HG03196 (cell line): ENCODE measurements around the gene GPC5.
"Not testable (repeated sequence)": the region's sequence is repeated elsewhere in the genome, so short reads cannot be mapped to it uniquely, and the experiment has no call there.

Experiments used
- ATAC-seq: cut with Tn5 transposase; IDR thresholded peaks from one replicate; pipeline ENCODE4 v1.9.1; 2021; ENCODE audit not compliant: unreplicated experiment

GPC5 gene

GRCh38 chr13:91825516-91825915 is 427.1 kb downstream of the GPC5 start:
- no peak for ATAC-seq

- no peak for ATAC-seq
Observed at GRCh38 chr13:91836553-91836952, 438.1 kb downstream of the GPC5 start.

- ATAC-seq, result no peak
Observed at GRCh38 chr13:91845612-91846011, 447.2 kb downstream of the GPC5 start.

GRCh38 chr13:91863699-91864098 is 465.3 kb downstream of the GPC5 start:
- ATAC-seq, result no peak

GRCh38 chr13:91868351-91868750 is 469.9 kb downstream of the GPC5 start:
- no peak for ATAC-seq

- ATAC-seq, result no peak
Observed at GRCh38 chr13:91878491-91878890, 480.1 kb downstream of the GPC5 start.

GRCh38 chr13:91879360-91879759 is 480.9 kb downstream of the GPC5 start:
- ATAC-seq, result no peak

GRCh38 chr13:91882918-91883317 is 484.5 kb downstream of the GPC5 start:
- ATAC-seq, result no peak

- no peak for ATAC-seq
Observed at GRCh38 chr13:91889641-91890040, 491.2 kb downstream of the GPC5 start.

- no peak for ATAC-seq
Observed at GRCh38 chr13:91891141-91891540, 492.7 kb downstream of the GPC5 start.

GRCh38 chr13:91893040-91893439 is 494.6 kb downstream of the GPC5 start:
- ATAC-seq, result no peak

GRCh38 chr13:91894316-91894715 is 495.9 kb downstream of the GPC5 start:
- no peak for ATAC-seq

- no peak for ATAC-seq
Observed at GRCh38 chr13:91896547-91896946, 498.1 kb downstream of the GPC5 start.

- not testable (repeated sequence) for ATAC-seq
Observed at GRCh38 chr13:91898986-91899385, 500.6 kb downstream of the GPC5 start.

GRCh38 chr13:91902291-91902690 is 503.9 kb downstream of the GPC5 start:
- no peak for ATAC-seq

- ATAC-seq, result peak; percentile 93
Observed at GRCh38 chr13:91904005-91904404, 505.6 kb downstream of the GPC5 start.

GRCh38 chr13:91904597-91904996 is 506.2 kb downstream of the GPC5 start:
- peak; percentile 62 for ATAC-seq

GRCh38 chr13:91907398-91907797 is 509.0 kb downstream of the GPC5 start:
- no peak for ATAC-seq

- no peak for ATAC-seq
Observed at GRCh38 chr13:91909617-91910016, 511.2 kb downstream of the GPC5 start.

- no peak for ATAC-seq
Observed at GRCh38 chr13:91922969-91923592, 524.7 kb downstream of the GPC5 start.

- no peak for ATAC-seq
Observed at GRCh38 chr13:91930687-91931086, 532.3 kb downstream of the GPC5 start.

GRCh38 chr13:91934354-91934753 is 535.9 kb downstream of the GPC5 start:
- no peak for ATAC-seq

GRCh38 chr13:91946498-91947070 is 548.2 kb downstream of the GPC5 start:
- no peak for ATAC-seq
